GM23338 (cell line): Measurements from ENCODE around the gene SH3BGRL. TPM values are rescaled to one million over a fixed set of nuclear protein-coding genes. Genes with fewer than 3 reads are reported as not detected.

Experiments used
- ATAC-seq: fragments of 200-7000 bp; cut with Tn5 transposase; 3 replicates; pipeline ENCODE4 v1.9.1; 2020
- DNase-seq: peaks from one replicate; pipeline ENCODE4 v3.0.0-alpha.2; 2015; ENCODE audit warnings: low spot score
- H2AFZ ChIP-seq: fragments of 200-600 bp; sonication (generic); 2 replicates; pipeline ENCODE4 v1.8.0; 2016; ENCODE audit warnings: antibody characterized with exemption, mild to moderate bottlenecking, moderate library complexity
- H3F3A ChIP-seq: fragments of 200-600 bp; sonication (generic); replicated peaks from 2 replicates; pipeline ENCODE4 v1.8.0; 2017; ENCODE audit warnings: antibody characterized with exemption, mixed run types, low read depth
- H3K27ac ChIP-seq: fragments of 200-600 bp; sonication (generic); 2 replicates; pipeline ENCODE4 v1.6.1; 2016; ENCODE audit warnings: low read depth
- H3K27me3 ChIP-seq: fragments of 200-600 bp; sonication (generic); 2 replicates; pipeline ENCODE4 v1.8.0; 2016; ENCODE audit warnings: mild to moderate bottlenecking, mixed run types, moderate library complexity; ENCODE audit not compliant: insufficient read depth
- H3K36me3 ChIP-seq: fragments of 200-600 bp; sonication (generic); 2 replicates; pipeline ENCODE4 v1.8.0; 2016; ENCODE audit warnings: mild to moderate bottlenecking; ENCODE audit not compliant: insufficient read depth
- H3K4me1 ChIP-seq: fragments of 200-600 bp; sonication (generic); 2 replicates; pipeline ENCODE4 v1.8.0; 2016; ENCODE audit warnings: mild to moderate bottlenecking, moderate library complexity; ENCODE audit not compliant: insufficient read depth
- H3K4me2 ChIP-seq: fragments of 200-600 bp; sonication (generic); 2 replicates; pipeline ENCODE4 v1.7.1; 2017; ENCODE audit warnings: mixed run types
- H3K4me3 ChIP-seq: fragments of 200-600 bp; sonication (generic); 2 replicates; pipeline ENCODE4 v1.6.1; 2016; ENCODE audit warnings: mixed run types
- H3K79me2 ChIP-seq: fragments of 200-600 bp; sonication (generic); replicated peaks from 2 replicates; pipeline ENCODE4 v1.8.0; 2017; ENCODE audit warnings: mild to moderate bottlenecking; ENCODE audit not compliant: insufficient read depth
- H3K9me2 ChIP-seq: fragments of 200-600 bp; sonication (generic); 2 replicates; pipeline ENCODE4 v1.8.0; 2017; ENCODE audit not compliant: insufficient read depth
- H4K20me1 ChIP-seq: fragments of 200-600 bp; sonication (generic); replicated peaks from 2 replicates; pipeline ENCODE4 v1.8.0; 2017; ENCODE audit warnings: mild to moderate bottlenecking; ENCODE audit not compliant: insufficient read depth
- H3K27ac Mint-ChIP-seq: 2 replicates; pipeline ENCODE4 v1.8.0; 2020; ENCODE audit warnings: inconsistent platforms, mild to moderate bottlenecking, moderate library complexity, mixed read lengths
- H3K27me3 Mint-ChIP-seq: 3 replicates; pipeline ENCODE4 v1.8.0; 2022; ENCODE audit warnings: low read depth, mild to moderate bottlenecking, moderate library complexity, mixed read lengths, inconsistent platforms; ENCODE audit not compliant: insufficient read depth, poor library complexity
- H3K36me3 Mint-ChIP-seq: 3 replicates; pipeline ENCODE4 v1.8.0; 2021; ENCODE audit warnings: low read depth, mild to moderate bottlenecking, inconsistent platforms, moderate library complexity, mixed read lengths
- H3K4me1 Mint-ChIP-seq: 3 replicates; pipeline ENCODE4 v1.8.0; 2020; ENCODE audit warnings: mild to moderate bottlenecking, inconsistent platforms, mixed read lengths
- H3K4me3 Mint-ChIP-seq: 3 replicates; pipeline ENCODE4 v1.8.0; 2021; ENCODE audit warnings: moderate library complexity, mild to moderate bottlenecking, inconsistent platforms, mixed read lengths
- H3K9me3 Mint-ChIP-seq: 3 replicates; pipeline ENCODE4 v1.8.0; 2020; ENCODE audit warnings: moderate library complexity, mild to moderate bottlenecking, inconsistent platforms, mixed read lengths
- CREB1 ChIP-seq: fragments of 250-450 bp; sonication (Bioruptor Pico); IDR thresholded peaks from 2 replicates; pipeline ENCODE4 v1.5.0; 2020; ENCODE audit warnings: low read depth, mild to moderate bottlenecking, moderate library complexity
- ETS1 ChIP-seq: IDR thresholded peaks from 2 replicates; pipeline ENCODE4 v1.6.1; 2016; ENCODE audit warnings: antibody characterized with exemption
- EZH2phosphoT487 ChIP-seq: fragments of 200-600 bp; sonication (generic); IDR thresholded peaks from one replicate; pipeline ENCODE4 v1.8.1; 2018; ENCODE audit warnings: antibody characterized with exemption; ENCODE audit not compliant: unreplicated experiment
- NANOG ChIP-seq: IDR thresholded peaks from 2 replicates; pipeline ENCODE4 v1.6.1; 2016; ENCODE audit warnings: antibody characterized with exemption, borderline replicate concordance
- ZNF114 ChIP-seq: fragments of 250-450 bp; sonication (Bioruptor Pico); IDR thresholded peaks from 2 replicates; pipeline ENCODE4 v1.5.0; 2020; ENCODE audit warnings: mild to moderate bottlenecking, moderate library complexity
- ZNF331 ChIP-seq: fragments of 250-450 bp; sonication (Bioruptor Pico); IDR thresholded peaks from 2 replicates; pipeline ENCODE4 v1.5.0; 2020; ENCODE audit warnings: low read depth, mild to moderate bottlenecking, moderate library complexity
- ZNF462 ChIP-seq: fragments of 250-450 bp; sonication (Bioruptor Pico); IDR thresholded peaks from 2 replicates; pipeline ENCODE4 v1.5.0; 2020; ENCODE audit warnings: mild to moderate bottlenecking, moderate library complexity
- polyA plus RNA-seq: library from polyadenylated mRNA; unstranded; fragments of >200 nt; fragmentation: Nextera tagmentation; extraction: Ambion mirVana; gene quantifications from 2 replicates; pipeline ENCODE4 v1.2.1, GENCODE V29; 2016
- total RNA-seq: library from RNA; depleted of rRNA; stranded (reverse); fragments of >200 nt; shearing (Covaris generic); gene quantifications from 2 replicates; pipeline ENCODE4 v1.2.3, GENCODE V29; 2014

The SH3BGRL gene
- total and polyA plus RNA-seq, 2 experiments from 2014 or later: 60.8 to 61.1 TPM

- peaks cover 59% of the 10 kb centered on the region for H3K9me3 Mint-ChIP-seq
- no peaks in the 10 kb centered on the region for H3K4me1 Mint-ChIP-seq
Observed at GRCh38 chrX:81294101-81294500, 92.2 kb downstream of the SH3BGRL start.

More at GRCh38 chrX:81294101-81294500, 92.2 kb downstream of the SH3BGRL start:
- no peak overlapping the region for H3K4me2 ChIP-seq
- H3K9me2 ChIP-seq: no peaks in the 10 kb centered on the region
- no peak overlapping the region for H2AFZ ChIP-seq
- peaks cover 1% of the 10 kb centered on the region for H3K27me3 Mint-ChIP-seq
- no peaks in the 10 kb centered on the region for H3F3A ChIP-seq
- H3K4me3 Mint-ChIP-seq: no peak overlapping the region
- H4K20me1 ChIP-seq: no peaks in the 10 kb centered on the region
- H3K4me1 ChIP-seq: 0 out of 2 replicates have a peak, but pooled peaks cover 3% of the 10 kb centered on the region
- H3K79me2 ChIP-seq: no peaks in the 10 kb centered on the region
- H3K27ac Mint-ChIP-seq: no peak overlapping the region
- DNase-seq: no peak
- H3K4me3 ChIP-seq: no peak overlapping the region
- H3K27me3 ChIP-seq: no peaks in the 10 kb centered on the region
- ATAC-seq: no peak
- peaks cover 70% of the 10 kb centered on the region for H3K36me3 Mint-ChIP-seq
- no peak overlapping the region for H3K27ac ChIP-seq
- TF ChIP-seq ZNF114 (CRISPR knock-in tag): no peak
- TF ChIP-seq ETS1: no peak
- no peak for TF ChIP-seq CREB1 (CRISPR knock-in tag)
- no peak for TF ChIP-seq EZH2phosphoT487
- TF ChIP-seq NANOG: no peak
- TF ChIP-seq ZNF331: no peak
- no peak for TF ChIP-seq ZNF462 (CRISPR knock-in tag)
- no peaks in the 10 kb centered on the region for H3K36me3 ChIP-seq
